Neuronal stem cell (in vitro differentiated cells): ENCODE data around the gene ALPK3.
A peak's percentile ranks its signal among the peaks of the same experiment; 100 is the strongest.

Experiments
- DNase-seq: peaks from one replicate; pipeline ENCODE4 v3.0.0-alpha.2; 2013; ENCODE audit warnings: low spot score
- H2AFZ ChIP-seq: one replicate; pipeline ENCODE4 v1.6.1; 2013; ENCODE audit warnings: mild to moderate bottlenecking, low read length, inconsistent platforms
- H2AK5ac ChIP-seq: 2 replicates; pipeline ENCODE4 v1.6.1; 2013; ENCODE audit warnings: low read depth, mild to moderate bottlenecking, inconsistent platforms, low read length, moderate library complexity, mixed read lengths
- H2BK120ac ChIP-seq: 2 replicates; pipeline ENCODE4 v1.6.1; 2013; ENCODE audit warnings: low read depth, mild to moderate bottlenecking, inconsistent platforms, low read length, moderate library complexity, mixed read lengths
- H2BK12ac ChIP-seq: one replicate; pipeline ENCODE4 v1.6.1; 2013; ENCODE audit warnings: low read length, inconsistent platforms
- H2BK15ac ChIP-seq: 2 replicates; pipeline ENCODE4 v1.6.1; 2013; ENCODE audit warnings: mild to moderate bottlenecking, low read length, inconsistent platforms, mixed read lengths
- H2BK5ac ChIP-seq: one replicate; pipeline ENCODE4 v1.6.1; 2013; ENCODE audit warnings: inconsistent platforms, mild to moderate bottlenecking, low read length, moderate library complexity
- H3K14ac ChIP-seq: one replicate; pipeline ENCODE4 v1.6.1; 2013; ENCODE audit warnings: low read length, inconsistent platforms
- H3K18ac ChIP-seq: 2 replicates; pipeline ENCODE4 v1.6.1; 2013; ENCODE audit warnings: low read length, inconsistent platforms
- H3K23ac ChIP-seq: 2 replicates; pipeline ENCODE4 v1.6.1; 2013; ENCODE audit warnings: low read depth, mild to moderate bottlenecking, mixed read lengths, low read length, inconsistent platforms; ENCODE audit not compliant: poor library complexity
- H3K27ac ChIP-seq: replicated peaks from 3 replicates; pipeline ENCODE4 v1.5.1; 2013; ENCODE audit warnings: low read length, inconsistent platforms
- H3K27me3 ChIP-seq, 3 experiments: 2 replicates each; pipeline ENCODE4 v1.6.1; 2013; ENCODE audit warnings: low read length in 3 of 3, mild to moderate bottlenecking in 2 of 3, inconsistent platforms in 1 of 3, low read depth in 1 of 3, mixed read lengths in 1 of 3, moderate library complexity in 1 of 3; ENCODE audit not compliant: control insufficient read depth in 3 of 3, insufficient read depth in 3 of 3
- H3K36me3 ChIP-seq, 2 donors: replicated peaks in 1 of 2; 2 replicates each; pipeline ENCODE4 v1.6.1; 2013; ENCODE audit warnings: low read length in 2 of 2; ENCODE audit not compliant: control insufficient read depth in 2 of 2, insufficient read depth in 2 of 2
- H3K4ac ChIP-seq: 2 replicates; pipeline ENCODE4 v1.6.1; 2013; ENCODE audit warnings: inconsistent platforms, mild to moderate bottlenecking, low read length, moderate library complexity
- H3K4me1 ChIP-seq, 2 donors: 1 replicate in 1 of 2; 2 replicates in 1 of 2; pipeline ENCODE4 v1.6.1; 2013; ENCODE audit warnings: low read length in 2 of 2, low read depth in 1 of 2; ENCODE audit not compliant: control insufficient read depth in 2 of 2, insufficient read depth in 1 of 2
- H3K4me2 ChIP-seq: one replicate; pipeline ENCODE4 v1.6.1; 2013; ENCODE audit warnings: mild to moderate bottlenecking, low read length, inconsistent platforms; ENCODE audit not compliant: insufficient read depth, poor library complexity, severe bottlenecking
- H3K4me3 ChIP-seq, 2 donors: 2 replicates each; pipeline ENCODE4 v1.5.1; 2013; ENCODE audit warnings: low read length in 2 of 2, mild to moderate bottlenecking in 2 of 2, inconsistent platforms in 1 of 2, moderate library complexity in 1 of 2
- H3K79me1 ChIP-seq: one replicate; pipeline ENCODE4 v1.6.1; 2013; ENCODE audit warnings: low read depth, mild to moderate bottlenecking, inconsistent platforms, low read length, moderate library complexity
- H3K9ac ChIP-seq: one replicate; pipeline ENCODE4 v1.6.1; 2013; ENCODE audit warnings: mild to moderate bottlenecking, low read depth, low read length, inconsistent platforms; ENCODE audit not compliant: poor library complexity
- H3K9me3 ChIP-seq, 2 donors: replicated peaks in 1 of 2; 2 replicates each; pipeline versions ENCODE3 to v1.6.1; 2013; ENCODE audit warnings: low read length in 2 of 2, mild to moderate bottlenecking in 2 of 2, inconsistent platforms in 1 of 2, low read depth in 1 of 2, mixed read lengths in 1 of 2, moderate library complexity in 1 of 2; ENCODE audit not compliant: control insufficient read depth in 2 of 2, insufficient read depth in 1 of 2
- H4K8ac ChIP-seq: one replicate; pipeline ENCODE4 v1.6.1; 2013; ENCODE audit warnings: low read depth, mild to moderate bottlenecking, inconsistent platforms, low read length, moderate library complexity
- H4K91ac ChIP-seq: one replicate; pipeline ENCODE4 v1.6.1; 2013; ENCODE audit warnings: low read length, low read depth, mild to moderate bottlenecking, inconsistent platforms; ENCODE audit not compliant: poor library complexity
- WGBS, 2 donors: extraction: QIAGEN DNeasy Blood & Tissue Kit; methylation state at CpG; one replicate each; pipeline ENCODE4 v1.1.7; 2013; ENCODE audit warnings: missing lambda C conversion rate in 2 of 2, mixed read lengths in 1 of 2; ENCODE audit not compliant: insufficient read length in 2 of 2, insufficient replicate concordance in 1 of 2; ENCODE audit errors: extremely low coverage in 2 of 2; 5-methylcytosine and 5-hydroxymethylcytosine counted together

Gene ALPK3

DNA sequence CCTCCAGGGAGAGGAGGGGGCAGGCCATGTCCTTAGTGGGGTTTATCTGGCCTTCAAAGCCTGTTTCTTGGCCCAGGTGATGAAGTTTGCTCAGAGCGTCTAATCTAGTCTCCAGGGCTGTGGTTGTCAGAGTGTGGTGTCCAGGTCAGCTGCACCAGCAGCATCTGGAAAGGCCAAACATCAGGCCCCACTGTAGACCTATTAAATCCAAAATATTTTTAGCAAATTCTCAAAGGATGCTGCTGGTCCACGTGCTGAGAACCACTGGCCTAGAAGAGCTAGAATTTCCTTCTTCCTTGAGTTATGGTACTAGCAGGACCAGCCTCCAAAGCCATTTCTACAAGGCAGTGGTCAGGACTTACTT, 96.2 kb downstream of the ALPK3 start:
- Histone ChIP-seq H3K4me1 (no peaks in the 10 kb centered on the region), H3K9ac (no peak overlapping the region), H3K4ac (no peak overlapping the region), H3K14ac (no peak overlapping the region), H2BK15ac (no peak overlapping the region), H3K23ac (no peak overlapping the region), H4K8ac (no peak overlapping the region), H3K18ac (no peak overlapping the region), H3K9me3 (no peaks in the 10 kb centered on the region), H3K36me3 (no peaks in the 10 kb centered on the region), H3K27ac (no peak overlapping the region), H2AFZ (no peak overlapping the region), H3K4me2 (no peak overlapping the region), H4K91ac (no peak overlapping the region), H2AK5ac (no peak overlapping the region), H2BK5ac (no peak overlapping the region), H3K4me3 (no peak overlapping the region), H2BK120ac (no peak overlapping the region), H2BK12ac (no peak overlapping the region), H3K27me3 (peaks cover 0 to 12% (median 0%) of the 10 kb centered on the region in 3 experiments), H3K79me1 (no peaks in the 10 kb centered on the region)
- no CpG with 5 or more reads among the region's 2 CpGs for WGBS, 2 donors
- no peak for DNase-seq

DNA sequence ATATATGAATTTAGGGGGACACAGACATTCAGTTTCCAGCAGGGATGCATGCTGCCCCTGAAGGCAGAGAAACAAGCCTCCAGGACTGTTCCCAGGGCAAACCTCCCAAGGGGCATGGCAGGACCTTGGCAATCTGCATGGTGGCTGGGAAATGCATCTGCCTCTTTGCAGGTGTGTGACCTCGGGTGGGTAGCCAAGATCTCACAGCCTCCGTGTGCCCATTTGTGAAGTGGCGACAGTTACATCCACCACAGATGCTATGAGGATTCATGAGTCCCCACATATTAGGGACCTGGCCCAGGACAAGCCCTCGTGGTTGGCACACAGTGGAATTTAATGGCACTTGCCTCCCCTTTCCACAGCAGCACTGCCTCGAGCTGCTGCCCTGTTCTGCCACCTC, 97.2 kb downstream of the ALPK3 start:
- H3K9ac ChIP-seq, result no peak overlapping the region
- no peak overlapping the region for H3K18ac ChIP-seq
- no peak overlapping the region for H3K4me3 ChIP-seq
- no peaks in the 10 kb centered on the region for H3K4me1 ChIP-seq
- H2AFZ ChIP-seq, result no peak overlapping the region
- DNase-seq, result no peak
- H4K8ac ChIP-seq, result no peak overlapping the region
- no peak overlapping the region for H3K4me2 ChIP-seq
- H3K27me3 ChIP-seq, result peaks cover 0 to 12% (median 0%) of the 10 kb centered on the region in 3 experiments
- no peak overlapping the region for H3K23ac ChIP-seq
- H2BK15ac ChIP-seq, result peak overlapping the region; percentile 55
- H2BK120ac ChIP-seq, result no peak overlapping the region
- no peaks in the 10 kb centered on the region for H3K9me3 ChIP-seq
- no peaks in the 10 kb centered on the region for H3K79me1 ChIP-seq
- no peak overlapping the region for H2AK5ac ChIP-seq
- no peak overlapping the region for H3K4ac ChIP-seq
- H3K14ac ChIP-seq, result no peak overlapping the region
- no CpG with 5 or more reads among the region's 5 CpGs for WGBS, 2 donors
- no peak overlapping the region for H4K91ac ChIP-seq
- H3K36me3 ChIP-seq, result no peaks in the 10 kb centered on the region
- no peak overlapping the region for H3K27ac ChIP-seq
- H2BK12ac ChIP-seq, result no peak overlapping the region
- no peak overlapping the region for H2BK5ac ChIP-seq

DNA sequence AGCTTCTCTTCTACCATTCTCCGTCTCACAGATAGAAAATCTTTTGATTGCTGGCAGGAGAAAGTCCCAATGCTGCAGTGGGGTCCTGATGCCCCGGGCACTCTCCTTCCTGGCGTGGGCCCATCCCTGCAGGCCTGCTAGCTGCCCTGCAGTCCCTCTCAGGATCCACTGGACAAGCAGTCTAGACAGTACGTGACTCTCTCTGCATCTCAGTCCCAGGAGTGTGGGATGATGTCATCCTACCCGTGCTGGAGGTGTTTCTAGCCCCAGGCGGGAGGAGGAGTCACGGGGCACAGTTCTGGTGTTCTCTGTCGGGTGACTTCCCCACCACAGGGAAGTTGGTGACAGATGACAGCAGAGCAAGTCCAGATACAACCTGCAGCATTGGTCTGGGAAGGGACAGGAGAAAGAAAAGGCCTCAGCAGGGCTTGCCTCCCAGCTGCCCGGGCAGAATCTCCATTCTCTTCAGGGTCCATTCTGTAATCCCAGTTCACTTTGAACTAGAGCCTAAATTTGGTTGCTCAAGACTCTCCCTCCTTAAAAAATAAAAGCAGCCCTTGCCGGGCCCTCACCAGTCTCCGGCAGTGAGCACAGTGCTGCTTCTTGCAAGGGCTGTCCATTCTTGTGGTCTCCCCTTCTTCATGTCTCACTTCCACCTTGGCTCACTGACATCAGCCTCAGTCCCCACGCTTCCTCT, 97.9 kb downstream of the ALPK3 start:
- Histone ChIP-seq H2BK120ac (no peak overlapping the region), H3K9me3 (no peaks in the 10 kb centered on the region), H2BK5ac (no peak overlapping the region), H3K27me3 (peaks cover 0 to 10% (median 0%) of the 10 kb centered on the region in 3 experiments), H3K23ac (no peak overlapping the region), H3K4me1 (no peaks in the 10 kb centered on the region), H2AK5ac (peak overlapping the region; percentile 32), H2AFZ (peak overlapping the region; percentile 45), H2BK15ac (peak overlapping the region; percentile 55), H3K27ac (no peak overlapping the region), H2BK12ac (no peak overlapping the region), H3K79me1 (no peaks in the 10 kb centered on the region), H3K18ac (peak overlapping the region; percentile 44), H3K36me3 (no peaks in the 10 kb centered on the region), H3K4ac (no peak overlapping the region), H3K9ac (peak overlapping the region; percentile 50), H3K4me3 (no peak overlapping the region), H4K8ac (no peak overlapping the region), H3K4me2 (no peak overlapping the region), H4K91ac (no peak overlapping the region), H3K14ac (no peak overlapping the region)
- no CpG with 5 or more reads among the region's 12 CpGs for WGBS, 2 donors
- DNase-seq, result no peak

DNA sequence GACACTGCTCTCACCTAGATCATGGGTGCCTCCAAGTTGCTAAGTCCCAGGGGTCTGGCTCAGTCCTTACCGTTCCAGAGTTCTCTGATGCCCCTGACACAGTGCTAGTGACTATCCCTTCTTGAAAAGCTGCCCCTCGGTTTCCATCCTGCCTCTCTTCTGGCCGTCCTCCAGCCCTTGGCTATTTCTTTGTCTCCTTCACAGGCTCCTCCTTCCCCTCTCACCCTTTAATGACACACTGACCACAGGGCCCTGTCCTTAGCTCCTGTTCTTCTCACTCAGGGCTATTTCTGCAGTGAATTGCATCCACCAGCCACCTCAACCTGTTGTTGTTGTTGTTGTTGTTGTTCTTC, 98.4 kb downstream of the ALPK3 start:
- no peak overlapping the region for H3K27ac ChIP-seq
- no peak overlapping the region for H2AK5ac ChIP-seq
- no peak overlapping the region for H4K8ac ChIP-seq
- H3K4ac ChIP-seq, result no peak overlapping the region
- H2BK12ac ChIP-seq, result no peak overlapping the region
- peaks cover 0 to 11% (median 0%) of the 10 kb centered on the region in 3 experiments for H3K27me3 ChIP-seq
- no peaks in the 10 kb centered on the region for H3K79me1 ChIP-seq
- no peak overlapping the region for H3K4me3 ChIP-seq
- H2BK5ac ChIP-seq, result no peak overlapping the region
- no peak overlapping the region for H2BK15ac ChIP-seq
- H2BK120ac ChIP-seq, result no peak overlapping the region
- no CpG with 5 or more reads among the region's 3 CpGs for WGBS, 2 donors
- no peak overlapping the region for H3K18ac ChIP-seq
- H3K9ac ChIP-seq, result no peak overlapping the region
- H3K9me3 ChIP-seq, result no peaks in the 10 kb centered on the region
- no peaks in the 10 kb centered on the region for H3K4me1 ChIP-seq
- no peak overlapping the region for H4K91ac ChIP-seq
- no peak for DNase-seq
- peak overlapping the region; percentile 45 for H2AFZ ChIP-seq
- H3K14ac ChIP-seq, result no peak overlapping the region
- no peak overlapping the region for H3K23ac ChIP-seq
- H3K4me2 ChIP-seq, result no peak overlapping the region
- no peaks in the 10 kb centered on the region for H3K36me3 ChIP-seq
